AG20443 (cell line): ENCODE measurements around the gene DGCR2.

Experiments
- DNase-seq: peaks from one replicate; pipeline ENCODE4 v3.0.0; 2012; ENCODE audit warnings: low spot score, mixed read lengths

DGCR2 gene

GRCh38 chr22:19146215-19146968 is 24.2 kb upstream of the DGCR2 start:
- DNase-seq: no peak

GRCh38 chr22:19143967-19144400 is 21.8 kb upstream of the DGCR2 start:
- peak; percentile 52 for DNase-seq

GRCh38 chr22:19143212-19143611 is 21.0 kb upstream of the DGCR2 start:
- no peak for DNase-seq

- DNase-seq: no peak
These were observed 20.2 kb upstream of the DGCR2 start for GRCh38 chr22:19142394-19142793.

DNA sequence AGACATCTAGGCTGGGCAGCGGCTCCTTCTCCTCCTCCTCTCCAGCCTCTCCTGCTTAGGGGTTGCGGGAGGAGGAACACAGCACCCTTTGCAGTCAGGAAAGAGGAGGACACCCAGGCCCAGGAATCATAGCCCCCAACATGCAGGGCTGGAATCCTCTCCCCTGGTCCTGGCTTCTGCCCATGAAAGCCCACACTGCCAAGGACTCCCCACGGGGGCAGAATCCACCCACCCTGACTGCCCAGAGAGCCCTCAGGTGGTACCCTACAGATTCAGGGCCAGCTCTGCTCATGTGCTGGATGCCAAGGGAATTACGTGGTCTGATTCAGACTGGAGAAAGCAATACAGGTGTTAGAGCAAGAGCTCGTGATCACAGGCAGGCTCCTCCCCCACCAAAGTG is 17.8 kb upstream of the DGCR2 start:
- DNase-seq: no peak

DNA sequence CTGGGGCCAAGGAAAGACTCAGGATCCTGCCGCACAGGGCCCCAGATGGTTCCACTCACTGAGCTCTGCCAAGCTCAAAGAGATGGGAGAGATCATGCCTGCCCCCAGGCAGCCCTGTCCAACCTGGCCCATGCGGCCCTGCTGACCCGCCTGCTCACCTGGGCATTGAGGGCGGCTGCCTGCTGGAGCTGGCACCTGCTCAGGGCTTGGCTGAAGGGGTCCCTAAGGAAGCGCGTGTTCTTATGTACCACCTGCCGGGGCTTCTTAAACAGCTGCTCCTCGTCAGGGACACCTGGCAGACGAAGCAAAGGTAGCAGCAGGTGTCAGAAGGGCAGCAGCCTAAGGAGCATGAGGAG is 16.8 kb upstream of the DGCR2 start:
- no peak for DNase-seq

- DNase-seq: no peak
These were observed 16.2 kb upstream of the DGCR2 start for GRCh38 chr22:19138217-19139000.

DNA sequence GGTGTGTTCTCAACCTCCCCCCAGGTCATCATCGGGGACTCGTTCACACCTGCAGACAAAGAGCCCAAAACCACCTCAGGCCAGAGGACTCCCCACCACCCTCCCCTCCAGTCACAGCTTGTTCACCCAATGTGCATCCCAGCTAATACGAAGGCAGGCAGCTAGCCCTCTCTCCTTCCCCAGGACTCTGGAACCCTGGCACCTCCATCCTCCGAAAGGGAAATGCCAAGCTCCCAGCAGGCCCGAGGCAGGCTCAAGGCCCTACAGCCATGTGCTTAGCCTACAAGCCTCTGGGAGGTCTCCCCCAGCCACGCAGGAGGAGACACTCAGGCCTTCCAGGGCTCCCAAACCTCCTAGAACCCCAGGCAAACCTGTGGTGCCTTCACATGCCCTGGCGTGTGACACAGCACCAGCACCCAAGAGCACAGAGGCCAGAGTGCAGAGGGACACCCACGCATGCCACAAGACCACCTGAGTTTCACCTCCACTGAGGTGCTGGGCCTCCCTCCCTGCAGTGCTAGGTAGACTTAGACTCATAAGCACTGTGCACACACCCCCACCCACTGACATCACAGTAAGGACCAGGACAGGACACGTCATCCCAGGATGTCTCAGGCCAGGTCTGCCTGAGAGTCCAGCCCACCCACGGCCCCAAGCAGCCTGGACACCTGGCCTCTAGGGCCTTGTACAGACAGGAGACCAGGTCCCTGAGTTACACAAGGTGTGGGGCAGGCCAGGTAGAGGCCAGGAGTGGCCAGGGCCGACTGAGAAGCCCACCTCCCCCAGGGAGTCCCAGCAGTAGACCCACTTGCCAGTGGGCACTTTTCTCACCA is 15.4 kb upstream of the DGCR2 start:
- DNase-seq: no peak

GRCh38 chr22:19136915-19137314 is 14.7 kb upstream of the DGCR2 start:
- DNase-seq: no peak

DNA sequence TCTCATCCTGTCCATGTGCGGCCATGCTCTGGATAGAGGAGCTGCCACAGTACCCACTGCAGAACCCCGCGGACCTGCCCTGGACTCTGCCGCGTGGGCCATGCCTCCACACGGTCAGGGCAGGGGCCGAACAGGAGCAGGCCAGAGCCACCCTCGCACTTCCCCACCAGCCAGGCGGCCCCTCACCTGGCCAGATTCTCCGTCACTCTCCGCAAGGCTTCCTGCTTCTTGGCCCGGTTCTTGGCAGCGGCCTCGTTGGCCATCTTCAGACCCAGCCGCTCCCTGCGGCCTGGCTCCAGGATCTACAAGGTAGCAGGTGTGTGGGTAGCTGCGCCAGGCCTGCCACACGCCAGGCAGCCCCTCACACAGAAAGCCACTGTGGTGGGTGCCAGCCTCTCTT is 12.7 kb upstream of the DGCR2 start:
- DNase-seq: no peak

DNA sequence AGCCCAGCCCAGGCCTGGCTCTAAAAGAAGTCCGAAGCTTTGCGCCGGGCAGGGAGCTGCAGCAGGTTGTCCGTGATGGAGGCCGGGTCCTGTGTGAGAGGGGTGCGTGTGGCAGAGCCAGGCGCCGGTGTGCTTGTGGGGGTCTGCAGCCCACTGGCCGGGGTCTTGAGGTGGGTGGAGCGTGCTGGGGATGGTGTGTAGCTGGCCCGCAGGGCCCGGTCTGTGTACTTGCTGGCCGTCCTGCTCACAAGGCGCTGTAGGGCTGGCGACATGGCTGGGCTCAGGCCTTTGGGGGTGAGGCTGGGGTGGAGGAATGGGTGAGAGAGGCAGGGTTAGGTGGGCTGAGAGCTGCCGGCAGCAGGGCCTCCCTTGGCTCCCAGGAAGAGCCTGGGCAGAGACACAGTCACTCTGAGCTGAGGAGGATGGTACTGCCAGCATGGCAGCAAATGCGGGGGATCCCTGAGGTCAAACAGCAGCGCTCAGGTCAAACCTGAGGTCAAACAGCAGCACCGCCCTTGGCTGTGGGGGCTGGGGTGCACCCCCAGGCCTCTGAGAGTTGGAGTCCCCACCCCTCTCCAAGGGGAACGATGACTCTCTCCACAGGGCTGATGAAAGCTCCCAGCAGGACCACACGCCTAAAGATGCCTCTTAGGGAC is 12.1 kb upstream of the DGCR2 start:
- no peak for DNase-seq

GRCh38 chr22:19133561-19133960 is 11.3 kb upstream of the DGCR2 start:
- DNase-seq: no peak

DNA sequence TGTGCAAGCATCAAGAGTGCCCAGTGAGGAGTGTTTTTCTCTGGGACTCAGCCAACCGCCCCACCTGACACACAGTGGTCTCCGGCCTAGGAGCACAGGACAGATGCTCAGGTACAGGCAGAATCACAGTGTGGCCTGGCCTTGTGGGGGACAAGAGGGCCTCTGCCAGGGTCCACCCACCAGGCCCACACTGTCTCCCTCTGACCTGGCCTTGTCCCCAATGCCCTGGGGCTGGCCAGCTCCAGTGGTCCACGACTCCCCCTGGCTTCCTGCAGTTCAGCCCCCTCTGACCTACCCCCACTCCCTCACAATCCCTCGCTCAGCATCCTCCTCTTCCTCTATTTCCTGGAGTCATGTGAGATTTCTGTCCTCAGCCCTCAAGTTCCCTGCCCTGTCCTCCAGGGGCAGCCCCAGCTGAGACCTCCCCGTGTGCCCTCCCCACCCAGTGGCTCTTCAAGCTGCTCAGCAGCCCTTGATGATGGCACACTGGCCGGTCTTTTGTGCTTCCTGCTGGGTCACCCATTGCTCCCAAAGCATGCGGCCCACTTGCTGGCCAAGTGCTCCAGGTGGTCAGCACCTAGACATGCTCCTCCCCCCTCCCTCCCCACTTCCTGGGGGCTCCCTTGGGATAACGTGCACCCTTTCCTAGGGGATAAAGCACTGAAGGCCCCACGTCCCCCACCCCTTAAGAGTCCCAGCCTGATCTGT is 10.6 kb upstream of the DGCR2 start:
- DNase-seq: no peak

DNA sequence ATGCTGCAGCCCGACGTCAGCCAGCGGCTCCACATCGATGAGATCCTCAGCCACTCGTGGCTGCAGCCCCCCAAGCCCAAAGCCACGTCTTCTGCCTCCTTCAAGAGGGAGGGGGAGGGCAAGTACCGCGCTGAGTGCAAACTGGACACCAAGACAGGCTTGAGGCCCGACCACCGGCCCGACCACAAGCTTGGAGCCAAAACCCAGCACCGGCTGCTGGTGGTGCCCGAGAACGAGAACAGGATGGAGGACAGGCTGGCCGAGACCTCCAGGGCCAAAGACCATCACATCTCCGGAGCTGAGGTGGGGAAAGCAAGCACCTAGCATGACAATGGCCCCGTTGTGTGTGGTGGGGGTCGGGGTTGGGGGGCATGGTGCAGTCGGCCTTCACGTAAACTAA is 9.9 kb upstream of the DGCR2 start:
- DNase-seq: no peak

DNA sequence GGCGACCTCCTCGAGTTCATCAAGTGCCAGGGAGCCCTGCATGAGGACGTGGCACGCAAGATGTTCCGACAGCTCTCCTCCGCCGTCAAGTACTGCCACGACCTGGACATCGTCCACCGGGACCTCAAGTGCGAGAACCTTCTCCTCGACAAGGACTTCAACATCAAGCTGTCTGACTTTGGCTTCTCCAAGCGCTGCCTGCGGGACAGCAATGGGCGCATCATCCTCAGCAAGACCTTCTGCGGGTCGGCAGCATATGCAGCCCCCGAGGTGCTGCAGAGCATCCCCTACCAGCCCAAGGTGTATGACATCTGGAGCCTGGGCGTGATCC is 9.4 kb upstream of the DGCR2 start:
- DNase-seq: no peak

GRCh38 chr22:19130959-19131684 is 8.9 kb upstream of the DGCR2 start, which contains the start of gene TSSK2:
Gene TSSK2, plus strand, starts transcription at chr22:19131308. Its CDS starts 92 bp downstream, at chr22:19131400.
- no peak for DNase-seq

- DNase-seq: no peak
These were observed 7.7 kb upstream of the DGCR2 start for GRCh38 chr22:19129871-19130270.

GRCh38 chr22:19128946-19129727 is 6.9 kb upstream of the DGCR2 start:
- DNase-seq: no peak

DNA sequence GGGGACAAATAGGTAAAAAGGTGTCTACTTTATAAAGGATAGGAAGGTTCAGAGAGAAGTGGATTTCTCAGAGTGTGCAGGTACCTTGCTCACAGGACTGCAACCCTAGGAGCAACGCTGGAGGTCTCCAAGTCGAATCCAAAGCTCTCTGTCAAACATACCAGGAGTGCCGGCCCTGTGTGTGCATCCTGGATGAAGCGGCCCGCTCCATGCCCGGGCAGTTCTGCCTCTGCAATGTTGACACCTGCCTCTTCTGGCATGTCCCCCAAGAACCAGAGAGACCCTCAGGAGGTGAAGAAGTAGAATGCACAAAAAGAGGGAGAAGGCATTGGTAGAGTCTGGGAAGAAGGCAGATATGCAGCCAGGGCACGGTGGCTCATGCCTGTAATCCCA is 5.8 kb upstream of the DGCR2 start:
- no peak for DNase-seq
